Gastroesophageal sphincter (tissue), 4 donors: ENCODE data around the gene UPK1B. TPM values are rescaled to one million over a fixed set of nuclear protein-coding genes. Genes with fewer than 3 reads are reported as not detected.
A peak's percentile ranks its signal among the peaks of the same experiment; 100 is the strongest.

Experiments used
- ATAC-seq: fragments of 150-250 bp; one replicate; pipeline ENCODE4 v1.9.1; 2016; ENCODE audit warnings: mild to moderate bottlenecking, moderate library complexity
- H3K27ac ChIP-seq, 4 donors: fragments of 200-600 bp; sonication (generic) in 3 of 4; 1 replicate in 3 of 4; 2 replicates in 1 of 4; pipeline ENCODE4 v1.5.1; 2016 to 2019
- H3K27me3 ChIP-seq: fragments of 200-600 bp; sonication (generic); one replicate; pipeline ENCODE4 v1.5.1; 2019
- H3K36me3 ChIP-seq, 2 donors: fragments of 200-600 bp; sonication (generic); one replicate each; pipeline ENCODE4 v1.5.1; 2019; ENCODE audit warnings: control low read depth in 1 of 2
- H3K4me1 ChIP-seq, 3 donors: fragments of 200-600 bp; sonication (generic); 1 replicate in 2 of 3; 2 replicates in 1 of 3; pipeline ENCODE4 v1.5.1; 2016 to 2019; ENCODE audit warnings: control low read depth in 2 of 3
- H3K4me3 ChIP-seq, 2 donors: fragments of 200-600 bp; sonication (generic); one replicate each; pipeline ENCODE4 v1.5.1; 2019; ENCODE audit warnings: mild to moderate bottlenecking in 1 of 2, moderate library complexity in 1 of 2
- H3K9me3 ChIP-seq, 3 donors: fragments of 200-600 bp; sonication (generic); one replicate each; pipeline ENCODE4 v1.5.1; 2017 to 2019; ENCODE audit warnings: control low read depth in 2 of 3
- CTCF ChIP-seq, 4 experiments: fragments of 200-600 bp in 2 of 4; fragments of 450-650 bp in 2 of 4; sonication (generic) in 1 of 4; IDR thresholded peaks; one replicate each; pipeline ENCODE4 v1.5.1; 2017 to 2019; ENCODE audit warnings: antibody characterized with exemption in 4 of 4, mild to moderate bottlenecking in 2 of 4, moderate library complexity in 2 of 4
- EP300 ChIP-seq: sonication (generic); formaldehyde crosslinking; IDR thresholded peaks from one replicate; pipeline ENCODE4 v1.6.1; 2017; ENCODE audit warnings: antibody characterized with exemption, mild to moderate bottlenecking
- POLR2A ChIP-seq, 2 donors: fragments of 450-650 bp; IDR thresholded peaks; one replicate each; pipeline ENCODE4 v1.6.1; 2017; ENCODE audit warnings: antibody characterized with exemption in 2 of 2, mild to moderate bottlenecking in 2 of 2, moderate library complexity in 1 of 2
- POLR2AphosphoS5 ChIP-seq: sonication (generic); formaldehyde crosslinking; IDR thresholded peaks from one replicate; pipeline ENCODE4 v1.6.1; 2017; ENCODE audit warnings: antibody characterized with exemption
- WGBS, 2 donors: methylation state at CpG; one replicate each; pipeline ENCODE4 v1.1.5; 2018; ENCODE audit warnings: low coverage in 1 of 2; 5-methylcytosine and 5-hydroxymethylcytosine counted together
- total RNA-seq, 4 donors: library from RNA; depleted of rRNA; stranded (reverse); fragments of >200 nt; gene quantifications; one replicate each; pipeline ENCODE4 v1.1.0, GENCODE V29; 2016

The UPK1B gene
- total RNA-seq, 4 donors from 2014 or later: 0.15 TPM; not detected in 3

GRCh38 chr3:119235151-119235550, 61.8 kb downstream of the UPK1B start:
- no peak overlapping the region for H3K27ac ChIP-seq
- H3K27me3 ChIP-seq: no peaks in the 10 kb centered on the region
- peaks cover 0 to 56% of the 10 kb centered on the region in 2 donors for H3K36me3 ChIP-seq
- no peaks in the 10 kb centered on the region for H3K9me3 ChIP-seq
- no peak overlapping the region for H3K4me3 ChIP-seq
- no peak for ATAC-seq
- TF ChIP-seq CTCF (IDR thresholded peaks at IDR 0.05) (no peak), POLR2AphosphoS5 (no peak), POLR2A (IDR thresholded peaks at IDR 0.05) (no peak), EP300 (no peak)
- H3K4me1 ChIP-seq: peaks cover 0 to 26% (median 3%) of the 10 kb centered on the region in 3 donors
- 69 to 73% methylated on average over 1 of the region's 1 CpG for WGBS, 2 donors

- Histone ChIP-seq H3K4me1 (peaks cover 3 to 37% (median 5%) of the 10 kb centered on the region in 3 donors), H3K4me3 (no peak overlapping the region), H3K36me3 (peaks cover 0 to 45% of the 10 kb centered on the region in 2 donors), H3K27me3 (no peaks in the 10 kb centered on the region), H3K9me3 (no peaks in the 10 kb centered on the region), H3K27ac (no peak overlapping the region)
- no peak for ATAC-seq
- WGBS, 2 donors: 88 to 91% methylated on average over 4 to 5 of the region's 7 CpGs
- no peak for TF ChIP-seq EP300
- TF ChIP-seq CTCF (IDR thresholded peaks at IDR 0.05): no peak
- no peak for TF ChIP-seq POLR2A (IDR thresholded peaks at IDR 0.05)
- no peak for TF ChIP-seq POLR2AphosphoS5
Observed at GRCh38 chr3:119236756-119237155, 63.4 kb downstream of the UPK1B start.

GRCh38 chr3:119237299-119237698, 63.9 kb downstream of the UPK1B start:
- peaks cover 3 to 39% (median 5%) of the 10 kb centered on the region in 3 donors for H3K4me1 ChIP-seq
- H3K36me3 ChIP-seq: peaks cover 0 to 43% of the 10 kb centered on the region in 2 donors
- no peaks in the 10 kb centered on the region for H3K9me3 ChIP-seq
- no peak for TF ChIP-seq EP300
- TF ChIP-seq CTCF (IDR thresholded peaks at IDR 0.05): no peak
- TF ChIP-seq POLR2AphosphoS5: no peak
- TF ChIP-seq POLR2A (IDR thresholded peaks at IDR 0.05): no peak
- no peaks in the 10 kb centered on the region for H3K27me3 ChIP-seq
- H3K27ac ChIP-seq: no peak overlapping the region
- no peak for ATAC-seq
- H3K4me3 ChIP-seq: no peak overlapping the region

- ATAC-seq: no peak
- Histone ChIP-seq H3K27me3 (no peaks in the 10 kb centered on the region), H3K27ac (no peak overlapping the region), H3K4me3 (no peak overlapping the region), H3K9me3 (no peaks in the 10 kb centered on the region), H3K36me3 (peaks cover 0 to 32% of the 10 kb centered on the region in 2 donors), H3K4me1 (peaks cover 3 to 39% (median 5%) of the 10 kb centered on the region in 3 donors)
- TF ChIP-seq POLR2A (IDR thresholded peaks at IDR 0.05) (no peak), EP300 (no peak), POLR2AphosphoS5 (no peak), CTCF (IDR thresholded peaks at IDR 0.05) (no peak)
- WGBS, 2 donors: 67 to 76% methylated on average over 4 of the region's 4 CpGs
Observed at GRCh38 chr3:119238363-119238762, 65.0 kb downstream of the UPK1B start.

- peak overlapping the region in 1 of 2 donors; percentile 78 for H3K4me3 ChIP-seq
- TF ChIP-seq POLR2A (IDR thresholded peaks at IDR 0.05): no peak
- no peak for TF ChIP-seq EP300
- no peak for TF ChIP-seq POLR2AphosphoS5
- TF ChIP-seq CTCF (IDR thresholded peaks at IDR 0.05): no peak
- H3K9me3 ChIP-seq: no peaks in the 10 kb centered on the region
- 26 to 37% methylated on average over 4 of the region's 5 CpGs for WGBS, 2 donors
- no peak for ATAC-seq
- no peaks in the 10 kb centered on the region for H3K27me3 ChIP-seq
- peak overlapping the region in 3 of 4 donors; percentile 41 to 97 (median 95) for H3K27ac ChIP-seq
- H3K36me3 ChIP-seq: peaks cover 0 to 25% of the 10 kb centered on the region in 2 donors
- peaks cover 3 to 39% (median 5%) of the 10 kb centered on the region in 3 donors for H3K4me1 ChIP-seq
Observed at GRCh38 chr3:119239206-119239820, 65.9 kb downstream of the UPK1B start.
